GM12878 (cell line): ENCODE results near the gene GOLGA2. TPM values are rescaled to one million over a fixed set of nuclear protein-coding genes. Genes with fewer than 3 reads are reported as not detected.

Source experiments
- ATAC-seq: fragments of 200-7000 bp; cut with Tn5 transposase; 3 replicates; pipeline ENCODE4 v1.9.1; 2020; ENCODE audit warnings: mild to moderate bottlenecking, moderate library complexity
- BruUV-seq: library from RNA; stranded (reverse); fragments of 400-500 nt; replicated peaks from 2 replicates; lab custom pipeline; 2021; lab: Mats Ljungman, UMichigan
- CTCF ChIA-PET: fragments of 300-600 bp; sonication (Branson Sonifier 250); formaldehyde crosslinking; extraction: SDS; loops from one replicate; lab custom pipeline; 2021; ENCODE audit warnings: inconsistent platforms; lab: Yijun Ruan, JAX
- POLR2A ChIA-PET: fragments of 350-600 bp; formaldehyde crosslinking; extraction: SDS; loops from one replicate; lab custom pipeline; 2021; ENCODE audit warnings: inconsistent platforms; lab: Charles Lee
- RAD21 ChIA-PET: fragments of 300-600 bp; sonication (Branson Sonifier 250); formaldehyde crosslinking; loops from one replicate; lab custom pipeline; 2023; ENCODE audit warnings: antibody characterized with exemption; ENCODE audit not compliant: unreplicated experiment; lab: Charles Lee
- SMC1A ChIA-PET: fragments of 300-600 bp; sonication (Branson Sonifier 250); formaldehyde crosslinking; loops from one replicate; lab custom pipeline; 2023; ENCODE audit not compliant: unreplicated experiment, uncharacterized antibody; lab: Charles Lee
- DNase-seq: peaks from one replicate; pipeline ENCODE4 v3.0.0-alpha.2; 2011; ENCODE audit warnings: low read depth, low spot score
- FAIRE-seq: peaks from 3 replicates; lab custom pipeline; 2011; peaks lifted over from hg19 to GRCh38; lab: Jason Lieb, UNC
- H2AFZ ChIP-seq: 2 replicates; pipeline ENCODE4 v1.6.0; 2011; ENCODE audit warnings: low read depth, low read length, control low read depth; ENCODE audit not compliant: control insufficient read depth
- H3K27ac ChIP-seq: 2 replicates; pipeline ENCODE4 v1.5.1; 2011; ENCODE audit warnings: control low read depth; ENCODE audit not compliant: control insufficient read depth, insufficient read depth
- H3K27me3 ChIP-seq, 2 experiments: replicated peaks in 1 of 2; 2 replicates each; pipeline versions ENCODE4 v1.6.0 to v1.6.1; 2011; ENCODE audit warnings: low read length in 1 of 2; ENCODE audit not compliant: control insufficient read depth in 2 of 2, insufficient read depth in 2 of 2
- H3K36me3 ChIP-seq, 2 experiments: 2 replicates each; pipeline ENCODE4 v1.5.1; 2011; ENCODE audit warnings: low read length in 1 of 2; ENCODE audit not compliant: control insufficient read depth in 2 of 2, insufficient read depth in 2 of 2
- H3K4me1 ChIP-seq: 2 replicates; pipeline ENCODE4 v1.6.1; 2011; ENCODE audit warnings: mild to moderate bottlenecking, low read length, moderate library complexity, mixed read lengths; ENCODE audit not compliant: control insufficient read depth, insufficient read depth
- H3K4me2 ChIP-seq: 2 replicates; pipeline ENCODE4 v1.6.0; 2011; ENCODE audit warnings: control low read depth; ENCODE audit not compliant: control insufficient read depth, insufficient read depth
- H3K4me3 ChIP-seq: fragments of 200-600 bp; sonication (generic); 2 replicates; pipeline ENCODE4 v1.5.1; 2016
- H3K79me2 ChIP-seq: 2 replicates; pipeline ENCODE4 v1.6.0; 2011; ENCODE audit warnings: low read length; ENCODE audit not compliant: control insufficient read depth, insufficient read depth
- H3K9ac ChIP-seq: 2 replicates; pipeline ENCODE4 v1.8.0; 2011; ENCODE audit warnings: low read length, control low read depth, mixed read lengths; ENCODE audit not compliant: control insufficient read depth, insufficient read depth
- H3K9me3 ChIP-seq: replicated peaks from 3 replicates; pipeline ENCODE4 v1.5.1; 2011; ENCODE audit warnings: mild to moderate bottlenecking, low read length; ENCODE audit not compliant: control insufficient read depth, insufficient read depth
- H4K20me1 ChIP-seq: 2 replicates; pipeline ENCODE4 v1.6.0; 2011; ENCODE audit not compliant: control insufficient read depth, insufficient read depth
- ASH2L ChIP-seq: fragments of 300-600, 200-600 bp; sonication (generic); IDR thresholded peaks from 2 replicates; pipeline ENCODE4 v1.6.1; 2017; ENCODE audit warnings: low read depth, mild to moderate bottlenecking, borderline replicate concordance
- BCLAF1 ChIP-seq: fragments of 450-650 bp; IDR thresholded peaks from 2 replicates; pipeline ENCODE4 v1.6.1; 2017; ENCODE audit warnings: antibody characterized with exemption, mild to moderate bottlenecking, moderate library complexity
- CREM ChIP-seq: IDR thresholded peaks from 2 replicates; pipeline ENCODE4 v1.6.1; 2014; ENCODE audit warnings: antibody characterized with exemption, low read depth
- DPF2 ChIP-seq: fragments of 450-650 bp; IDR thresholded peaks from 2 replicates; pipeline ENCODE4 v1.6.1; 2017; ENCODE audit warnings: mild to moderate bottlenecking
- HDAC6 ChIP-seq: fragments of 200-600 bp; sonication (generic); IDR thresholded peaks from one replicate; pipeline ENCODE4 v1.8.0; 2017; ENCODE audit warnings: antibody characterized with exemption; ENCODE audit not compliant: unreplicated experiment
- LARP7 ChIP-seq: fragments of 450-650 bp; IDR thresholded peaks from 2 replicates; pipeline ENCODE4 v1.6.1; 2017; ENCODE audit warnings: mild to moderate bottlenecking
- MTA2 ChIP-seq: fragments of 450-650 bp; IDR thresholded peaks from 2 replicates; pipeline ENCODE4 v1.6.1; 2016; ENCODE audit warnings: low read depth, mild to moderate bottlenecking, moderate library complexity
- RAD21 ChIP-seq: IDR thresholded peaks from 2 replicates; pipeline ENCODE4 v1.6.1; 2011; ENCODE audit warnings: mild to moderate bottlenecking, low read depth, low read length, moderate library complexity; ENCODE audit not compliant: insufficient read depth
- RBBP5 ChIP-seq: fragments of 200-600 bp; sonication (generic); conservative IDR thresholded peaks from 2 replicates; pipeline ENCODE4 v1.6.1; 2016
- RUNX3 ChIP-seq: IDR thresholded peaks from 2 replicates; pipeline ENCODE4 v1.6.1; 2012; ENCODE audit warnings: low read length, inconsistent platforms
- SKIL ChIP-seq: fragments of 450-650 bp; IDR thresholded peaks from 2 replicates; pipeline ENCODE4 v1.6.1; 2017; ENCODE audit warnings: mild to moderate bottlenecking, low read depth, inconsistent platforms; ENCODE audit not compliant: poor library complexity, severe bottlenecking
- SMAD5 ChIP-seq: IDR thresholded peaks from 2 replicates; pipeline ENCODE4 v1.6.1; 2016; ENCODE audit warnings: antibody characterized with exemption, low read depth
- ZNF622 ChIP-seq: fragments of 450-650 bp; IDR thresholded peaks from 2 replicates; pipeline ENCODE4 v1.6.1; 2017; ENCODE audit warnings: mild to moderate bottlenecking, inconsistent platforms
- WGBS: methylation state at CpG from one replicate; pipeline ENCODE4 v1.1.6; 2016; ENCODE audit warnings: low lambda C conversion rate; ENCODE audit not compliant: insufficient replicate concordance, insufficient coverage; ENCODE audit errors: missing lambda C conversion rate; 5-methylcytosine and 5-hydroxymethylcytosine counted together
- in situ Hi-C: fragments of 300-500 bp; cut with MboI; formaldehyde crosslinking; loops from 9 replicates; pipeline ENCODE4 v1.14.3; 2018; ENCODE audit warnings: mixed read lengths
- intact Hi-C: fragments of 100-400 bp; cut with micrococcal nuclease; formaldehyde crosslinking; loops from one replicate; pipeline ENCODE4 v1.14.2; 2022; ENCODE audit not compliant: unreplicated experiment
- polyA plus RNA-seq, 11 experiments: library from polyadenylated mRNA; depleted of rRNA in 4 of 11; unstranded in 6 of 11; stranded (reverse) in 5 of 11; fragments of >200 nt; fragmentation: Nextera tagmentation in 4 of 11; fragmentation: Illumina TruSeq in 1 of 11; extraction: Ambion mirVana in 4 of 11; extraction: Trizol in 1 of 11; gene quantifications; 1 replicate in 1 of 11; 2 replicates in 10 of 11; pipeline versions ENCODE4 v1.2.1 to v1.2.3, GENCODE V29; 2011 to 2016; ENCODE audit warnings: inconsistent platforms in 2 of 11, missing spikeins in 2 of 11, low read depth in 1 of 11
- total RNA-seq, 4 experiments: library from RNA; depleted of rRNA in 3 of 4; stranded (reverse); fragments of >200 nt in 3 of 4; fragmentation: Illumina TruSeq in 1 of 4; extraction: Trizol in 1 of 4; gene quantifications; 2 replicates each; pipeline versions ENCODE4 v1.2.1 to v1.2.3, GENCODE V29; 2013 to 2021

The GOLGA2 gene
- total and polyA plus RNA-seq, 10 of the 15 experiments (the other 5 are each of a cell fraction or from before 2014, with no cell fraction given), result 5.9 to 32.6 (median 19.7) TPM

DNA sequence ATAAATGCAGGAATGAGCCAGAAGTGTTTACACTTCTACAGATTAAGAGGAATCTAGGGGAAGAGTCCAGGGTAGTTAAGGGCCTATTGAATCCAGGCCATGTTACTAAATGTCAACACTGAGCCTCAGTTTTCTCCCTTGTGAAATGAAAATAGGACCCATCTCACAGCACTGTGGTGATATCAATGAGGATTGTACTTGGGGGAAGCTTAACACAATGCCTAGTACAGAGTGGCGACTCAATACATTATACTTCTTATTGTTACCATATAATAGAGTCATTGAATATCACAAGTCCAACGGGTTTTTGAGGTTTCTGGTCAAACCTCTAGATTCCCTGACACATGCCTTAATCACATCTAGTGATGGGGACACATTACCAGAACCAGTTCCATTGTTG is 41.8 kb upstream of the GOLGA2 start:
- ChIA-PET POLR2A (no interaction called here), RAD21 (no interaction called here)
- ATAC-seq, result no peak
- Histone ChIP-seq H3K4me3 (no peak overlapping the region), H3K4me1 (peaks cover 6% of the 10 kb centered on the region), H3K27ac (no peak overlapping the region), H3K79me2 (peaks cover 12% of the 10 kb centered on the region)
- WGBS, result 88% methylated on average over 2 of the region's 2 CpGs
- BruUV-seq, result no TSS peak
- TF ChIP-seq MTA2 (no peak), ASH2L (no peak), LARP7 (no peak), RBBP5 (no peak), SMAD5 (no peak)
- TF ChIP-seq, all 136 proteins: peak for 0
- H2AFZ ChIP-seq, result no peak overlapping the region
- H3K4me2 ChIP-seq, result no peak overlapping the region
- peaks cover 4 to 15% of the 10 kb centered on the region in 2 experiments for H3K36me3 ChIP-seq
- H3K9ac ChIP-seq, result no peak overlapping the region
- H3K9me3 ChIP-seq, result no peaks in the 10 kb centered on the region
- no peak for FAIRE-seq
- SMC1A ChIA-PET, result interaction anchor here (0.7 kb wide), 1 partner anchor 586 kb away, joined by 3 read pairs; no protein-coding TSS in a partner anchor
- no peaks in the 10 kb centered on the region for H4K20me1 ChIP-seq
- CTCF ChIA-PET, result no interaction called here
- H3K27me3 ChIP-seq, result no peaks in the 10 kb centered on the region
- in situ Hi-C loops, result no loop called here
- intact Hi-C loops, result no loop called here
- DNase-seq, result no peak

GRCh38 chr9:128316421-128316820 is 40.6 kb upstream of the GOLGA2 start:
- Histone ChIP-seq H3K27me3 (no peaks in the 10 kb centered on the region), H3K4me3 (no peak overlapping the region), H3K9me3 (no peaks in the 10 kb centered on the region), H3K27ac (no peak overlapping the region), H3K9ac (no peak overlapping the region), H3K36me3 (peaks cover 4 to 15% of the 10 kb centered on the region in 2 experiments), H4K20me1 (no peaks in the 10 kb centered on the region), H3K4me1 (peaks cover 4% of the 10 kb centered on the region), H3K79me2 (peaks cover 4% of the 10 kb centered on the region), H3K4me2 (no peak overlapping the region), H2AFZ (no peak overlapping the region)
- no peak for ATAC-seq
- intact Hi-C loops (no loop called here), in situ Hi-C loops (no loop called here)
- BruUV-seq, result TSS peak; percentile 41
- ChIA-PET CTCF (no interaction called here), SMC1A (no interaction called here), POLR2A (no interaction called here), RAD21 (interaction anchor here (0.6 kb wide), 1 partner anchor 712 kb away, joined by 4 read pairs; the partner anchor contains the start of gene SH3GLB2)
- no peak for DNase-seq
- no peak for FAIRE-seq
- 98% methylated on average over 9 of the region's 9 CpGs for WGBS
- TF ChIP-seq RAD21 (no peak), DPF2 (no peak), SKIL (no peak), RUNX3 (no peak), BCLAF1 (no peak), CREM (no peak), HDAC6 (no peak), ZNF622 (no peak)
